ENCODE measurements around the gene RHOA.

The RHOA gene

DNA sequence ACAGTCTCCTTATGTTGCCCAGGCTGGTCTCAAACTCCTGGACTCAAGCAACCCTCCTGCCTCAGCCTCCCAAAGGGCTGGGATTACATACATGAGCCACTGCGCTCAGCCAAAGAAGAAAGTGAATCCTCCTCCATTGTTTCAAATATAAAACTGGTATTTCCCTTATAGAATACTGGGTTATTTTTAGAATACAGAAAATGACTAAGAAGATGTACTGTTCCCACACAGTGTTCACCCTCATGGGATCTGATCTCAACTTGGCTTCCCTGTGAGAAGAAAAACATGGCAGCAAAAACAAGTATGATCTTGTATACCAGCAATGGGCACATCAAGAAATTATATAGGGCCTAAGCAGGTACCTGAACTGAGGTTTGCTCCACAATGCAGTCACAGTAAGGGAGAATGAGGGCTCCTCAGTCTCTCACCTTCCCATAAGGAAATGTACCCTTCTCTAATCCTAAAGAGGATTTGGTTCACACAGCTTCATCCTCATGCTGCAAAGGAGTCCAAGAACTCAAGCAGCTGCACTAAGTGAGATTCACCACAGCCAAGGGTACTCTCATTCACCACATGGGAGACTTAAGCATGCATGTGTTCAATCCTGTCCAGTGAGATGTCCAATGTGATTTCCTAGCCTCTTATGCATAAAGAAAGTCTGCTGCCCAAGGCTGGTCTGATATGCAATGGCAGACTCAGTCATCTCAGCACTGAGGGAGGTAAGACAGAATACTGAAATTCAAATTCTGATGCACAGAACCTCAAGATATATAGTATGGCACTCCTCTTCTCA is 97.7 kb downstream of the RHOA start:
- DNase-seq: no peak

- no peak for DNase-seq
Observed at GRCh38 chr3:49311283-49311682, 100.5 kb downstream of the RHOA start.

DNA sequence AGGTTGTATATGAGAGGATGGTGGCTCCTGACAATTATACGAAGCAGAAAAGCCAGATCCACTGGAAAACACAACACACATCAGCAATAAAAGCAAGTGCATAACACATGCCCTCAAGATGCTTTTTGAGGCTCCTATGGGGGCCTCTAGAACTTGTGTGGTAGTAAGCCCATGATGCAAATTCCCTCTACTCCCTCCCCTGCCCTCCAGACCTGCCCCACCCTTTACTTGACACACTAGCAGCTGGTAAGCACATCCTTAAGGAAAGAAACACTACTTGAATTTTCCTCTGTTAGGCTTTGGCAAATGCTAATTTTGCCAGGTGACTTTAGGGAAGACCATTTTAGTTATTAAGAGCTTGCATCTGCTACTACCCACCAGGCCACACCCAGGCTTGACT is 101.1 kb downstream of the RHOA start:
- DNase-seq: no peak
